HepG2 (cell line): Measurements from ENCODE around the gene PRR14. TPM values are rescaled to one million over a fixed set of nuclear protein-coding genes. Genes with fewer than 3 reads are reported as not detected.

Experiments used
- ATAC-seq: fragments of 200-7000 bp; cut with Tn5 transposase; 3 replicates; pipeline ENCODE4 v1.9.1; 2020; ENCODE audit warnings: mild to moderate bottlenecking, moderate library complexity
- BruUV-seq: library from RNA; stranded (reverse); fragments of 400-500 nt; replicated peaks from 2 replicates; lab custom pipeline; 2021; lab: Mats Ljungman, UMichigan
- CTCF ChIA-PET: fragments of 300-600 bp; formaldehyde crosslinking; extraction: SDS; loops from one replicate; lab custom pipeline; 2021; ENCODE audit warnings: low total read pairs, inconsistent platforms, low intra/inter-chr PET ratio; lab: Yijun Ruan, JAX
- POLR2A ChIA-PET: fragments of 350-600 bp; sonication (Branson Sonifier 250); formaldehyde crosslinking; loops from one replicate; lab custom pipeline; 2020; ENCODE audit warnings: antibody characterized with exemption, inconsistent platforms; lab: Yijun Ruan, JAX
- DNase-seq: peaks from one replicate; pipeline ENCODE4 v3.0.0-alpha.2; 2015; ENCODE audit warnings: low spot score
- FAIRE-seq: peaks from 3 replicates; lab custom pipeline; 2011; peaks lifted over from hg19 to GRCh38; lab: Jason Lieb, UNC
- H2AFZ ChIP-seq: one replicate; pipeline ENCODE4 v1.6.1; 2011; ENCODE audit warnings: low read length, inconsistent platforms
- H3K27ac ChIP-seq: fragments of 300-600 bp; 3 replicates; pipeline ENCODE4 v1.8.0; 2011; ENCODE audit warnings: mixed run types, mild to moderate bottlenecking, mixed read lengths, low read length, inconsistent platforms; ENCODE audit not compliant: insufficient read depth; ENCODE audit errors: extremely low read length
- H3K27me3 ChIP-seq, 2 experiments: fragments of 200-600 bp in 1 of 2; 2 replicates in 1 of 2; 3 replicates in 1 of 2; pipeline versions ENCODE4 v1.6.0 to v1.8.0; 2011; ENCODE audit warnings: low read length in 2 of 2, mild to moderate bottlenecking in 2 of 2, moderate library complexity in 2 of 2, inconsistent platforms in 1 of 2; ENCODE audit not compliant: insufficient read depth in 2 of 2, control insufficient read depth in 1 of 2
- H3K36me3 ChIP-seq, 2 experiments: fragments of 200-600 bp in 1 of 2; replicated peaks in 1 of 2; 2 replicates in 1 of 2; 3 replicates in 1 of 2; pipeline versions ENCODE4 v1.5.1 to v1.8.0; 2011; ENCODE audit warnings: low read length in 2 of 2, inconsistent platforms in 1 of 2; ENCODE audit not compliant: insufficient read depth in 2 of 2, control insufficient read depth in 1 of 2
- H3K4me1 ChIP-seq: 2 replicates; pipeline ENCODE4 v1.5.1; 2012; ENCODE audit warnings: low read length, inconsistent platforms; ENCODE audit not compliant: insufficient read depth
- H3K4me2 ChIP-seq: 2 replicates; pipeline ENCODE4 v1.6.0; 2011; ENCODE audit warnings: low read depth, low read length, inconsistent platforms
- H3K4me3 ChIP-seq, 3 experiments: fragments of 200-600 bp in 1 of 3; sonication (generic), shearing (Covaris generic) in 1 of 3; replicated peaks in 1 of 3; 2 replicates each; pipeline ENCODE4 v1.5.1; 2011 to 2016; ENCODE audit warnings: low read length in 3 of 3, inconsistent platforms in 2 of 3, low read depth in 2 of 3, mild to moderate bottlenecking in 2 of 3, control low read depth in 1 of 3, mixed read lengths in 1 of 3; ENCODE audit not compliant: insufficient read depth in 1 of 3
- H3K79me2 ChIP-seq: one replicate; pipeline ENCODE4 v1.6.1; 2011; ENCODE audit warnings: low read length, inconsistent platforms; ENCODE audit not compliant: insufficient read depth
- H3K9ac ChIP-seq: 2 replicates; pipeline ENCODE4 v1.6.0; 2011; ENCODE audit warnings: mild to moderate bottlenecking, low read depth, low read length, inconsistent platforms; ENCODE audit not compliant: insufficient read depth
- H3K9me3 ChIP-seq: 2 replicates; pipeline ENCODE4 v1.5.1; 2012; ENCODE audit warnings: mild to moderate bottlenecking, low read length
- H4K20me1 ChIP-seq: 2 replicates; pipeline ENCODE4 v1.6.0; 2011; ENCODE audit warnings: inconsistent platforms, mild to moderate bottlenecking, low read length, moderate library complexity; ENCODE audit not compliant: insufficient read depth
- BCLAF1 ChIP-seq: fragments of 450-650 bp; IDR thresholded peaks from 2 replicates; pipeline ENCODE4 v1.6.1; 2017; ENCODE audit warnings: mild to moderate bottlenecking
- NFE2L2 ChIP-seq: fragments of 150-350 bp; IDR thresholded peaks from 2 replicates; pipeline ENCODE4 v1.6.1; 2014; ENCODE audit warnings: low read length
- PHF5A ChIP-seq: IDR thresholded peaks from one replicate; pipeline ENCODE4 v1.6.1; 2018; ENCODE audit warnings: low read depth, missing genetic modification reagents; ENCODE audit not compliant: unreplicated experiment
- ZNF501 ChIP-seq: sonication (generic); formaldehyde crosslinking; IDR thresholded peaks from 2 replicates; pipeline ENCODE4 v1.5.1; 2020; ENCODE audit warnings: mild to moderate bottlenecking, moderate library complexity, missing genetic modification reagents
- WGBS: methylation state at CpG from one replicate; pipeline ENCODE4 v1.1.6; 2017; ENCODE audit warnings: low lambda C conversion rate; 5-methylcytosine and 5-hydroxymethylcytosine counted together
- in situ Hi-C: cut with HindIII; loops from 2 replicates; pipeline ENCODE4 v1.10.0; 2017; ENCODE audit warnings: low pct_unique_long_range_greater_than_20kb; ENCODE audit not compliant: extremely low pct_ligation_motif_present
- intact Hi-C: fragments of 100-400 bp; cut with micrococcal nuclease; formaldehyde crosslinking; loops from one replicate; pipeline ENCODE4 v1.10.0; 2022; ENCODE audit not compliant: unreplicated experiment
- polyA plus RNA-seq, 8 experiments: library from polyadenylated mRNA; depleted of rRNA in 3 of 8; stranded (reverse) in 7 of 8; unstranded in 1 of 8; fragments of >200 nt; fragmentation: Illumina TruSeq in 4 of 8; extraction: Trizol in 4 of 8; gene quantifications; 2 replicates each; pipeline versions ENCODE4 v1.2.1 to v1.2.3, GENCODE V29; 2011 to 2016; ENCODE audit warnings: low read depth in 4 of 8, missing spikeins in 1 of 8, mixed read lengths in 1 of 8; ENCODE audit not compliant: insufficient read depth in 1 of 8
- total RNA-seq, 5 experiments: library from RNA; depleted of rRNA; stranded (reverse); fragments of >200 nt; fragmentation: Illumina TruSeq; extraction: Trizol; gene quantifications; 2 replicates each; pipeline ENCODE4 v1.2.3, GENCODE V29; 2016; ENCODE audit warnings: low read depth in 1 of 5

Gene PRR14
- total and polyA plus RNA-seq, 2 of the 13 experiments (the other 11 are each of a cell fraction or from before 2014, with no cell fraction given): 8.4 to 11.0 TPM

DNA sequence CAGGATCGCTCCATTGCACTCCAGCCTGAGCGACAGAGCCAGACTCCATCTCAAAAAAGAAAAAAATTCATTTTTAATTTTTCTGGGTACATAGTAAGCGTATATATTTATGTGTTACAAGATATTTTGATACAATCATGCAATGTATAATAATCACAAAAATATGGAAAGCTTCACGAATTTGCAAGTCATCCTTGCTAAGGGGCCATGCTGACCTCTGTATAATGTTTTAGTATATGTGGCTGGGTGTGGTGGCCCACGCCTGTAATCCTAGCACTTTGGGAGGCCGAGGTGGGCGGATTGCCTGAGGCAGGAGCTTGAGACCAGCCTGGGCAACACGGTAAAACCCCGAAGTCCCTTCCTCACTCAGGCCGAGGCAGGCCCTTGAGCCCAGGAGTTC is 24.4 kb downstream of the PRR14 start:
- intact Hi-C loops (no loop called here), in situ Hi-C loops (no loop called here)
- FAIRE-seq: no peak
- Histone ChIP-seq H4K20me1 (no peaks in the 10 kb centered on the region), H3K4me2 (no peak overlapping the region), H3K4me3 (no peak overlapping the region), H3K9me3 (no peaks in the 10 kb centered on the region), H3K79me2 (no peaks in the 10 kb centered on the region), H3K4me1 (peaks cover 18% of the 10 kb centered on the region), H3K27ac (no peak overlapping the region), H2AFZ (no peak overlapping the region), H3K27me3 (no peaks in the 10 kb centered on the region), H3K9ac (no peak overlapping the region), H3K36me3 (peaks cover 3% of the 10 kb centered on the region in 2 experiments; a peak in 3 of 5 replicates)
- TF ChIP-seq BCLAF1: no peak
- TF ChIP-seq PHF5A: no peak
- peak; percentile 82 for TF ChIP-seq NFE2L2
- DNase-seq: no peak
- ChIA-PET CTCF (no interaction called here), POLR2A (interaction anchor here (0.9 kb wide), 1 partner anchor 17 kb away, joined by 3 read pairs; the partner anchor contains the start of gene FBRS)
- WGBS: 49% methylated on average over 10 of the region's 10 CpGs
- no peak for ATAC-seq
- no TSS peak for BruUV-seq

GRCh38 chr16:30677931-30678585 is 27.3 kb downstream of the PRR14 start:
- DNase-seq (peak; percentile 25), ATAC-seq (peak; percentile 80), FAIRE-seq (no peak)
- peaks cover 18% of the 10 kb centered on the region for H3K4me1 ChIP-seq
- CTCF ChIA-PET: no interaction called here
- no peaks in the 10 kb centered on the region for H3K36me3 ChIP-seq
- no peak overlapping the region for H3K9ac ChIP-seq
- no peaks in the 10 kb centered on the region for H3K79me2 ChIP-seq
- 12% methylated on average over 11 of the region's 11 CpGs for WGBS
- intact Hi-C loops: no loop called here
- H3K27me3 ChIP-seq: no peaks in the 10 kb centered on the region
- H2AFZ ChIP-seq: no peak overlapping the region
- H3K4me2 ChIP-seq: peak overlapping the region; percentile 61
- H3K27ac ChIP-seq: no peak overlapping the region
- no peaks in the 10 kb centered on the region for H3K9me3 ChIP-seq
- POLR2A ChIA-PET: interaction anchor here (0.9 to 1.2 kb wide), 3 partner anchors 8 to 70 kb away, joined by 3 to 6 read pairs (median 4); partner anchors contain the start of genes FBRS and PHKG2
- H4K20me1 ChIP-seq: no peaks in the 10 kb centered on the region
- no TSS peak for BruUV-seq
- H3K4me3 ChIP-seq: 0 out of 6 replicates have a peak overlapping the region, but pooled peaks of 1 of the 3 experiments have one; percentile 1
- in situ Hi-C loops: no loop called here
- TF ChIP-seq ZNF501 (CRISPR knock-in tag): 0 out of 2 replicates have a peak, but pooled peaks have one; percentile 50
